IPS-15b (cell line): Measurements from ENCODE around the gene ANXA2.

Experiments used
- H3K27me3 ChIP-seq: one replicate; pipeline ENCODE4 v1.6.1; 2013; ENCODE audit warnings: low read length; ENCODE audit not compliant: control insufficient read depth, insufficient read depth
- H3K36me3 ChIP-seq: one replicate; pipeline ENCODE4 v1.6.1; 2013; ENCODE audit warnings: low read length; ENCODE audit not compliant: control insufficient read depth, insufficient read depth
- H3K4me1 ChIP-seq: one replicate; pipeline ENCODE4 v1.6.1; 2013; ENCODE audit warnings: mild to moderate bottlenecking, low read length; ENCODE audit not compliant: control insufficient read depth, insufficient read depth
- H3K4me3 ChIP-seq: one replicate; pipeline ENCODE4 v1.5.1; 2013; ENCODE audit warnings: low read depth, low read length
- H3K9ac ChIP-seq: one replicate; pipeline ENCODE4 v1.6.1; 2013; ENCODE audit warnings: low read depth, mild to moderate bottlenecking, low read length
- H3K9me3 ChIP-seq: one replicate; pipeline ENCODE4 v1.6.1; 2013; ENCODE audit warnings: mild to moderate bottlenecking, low read length; ENCODE audit not compliant: control insufficient read depth, insufficient read depth

Gene ANXA2

GRCh38 chr15:60373327-60373726, 24.5 kb downstream of the ANXA2 start:
- Histone ChIP-seq H3K36me3 (peaks cover 3% of the 10 kb centered on the region), H3K27me3 (peaks cover 33% of the 10 kb centered on the region), H3K9ac (no peak overlapping the region), H3K4me1 (peaks cover 11% of the 10 kb centered on the region), H3K4me3 (no peak overlapping the region), H3K9me3 (no peaks in the 10 kb centered on the region)

GRCh38 chr15:60372756-60373155, 25.0 kb downstream of the ANXA2 start:
- Histone ChIP-seq H3K36me3 (peaks cover 3% of the 10 kb centered on the region), H3K4me3 (no peak overlapping the region), H3K9ac (no peak overlapping the region), H3K4me1 (peaks cover 11% of the 10 kb centered on the region), H3K27me3 (peaks cover 33% of the 10 kb centered on the region), H3K9me3 (no peaks in the 10 kb centered on the region)

- Histone ChIP-seq H3K4me1 (peaks cover 11% of the 10 kb centered on the region), H3K9ac (no peak overlapping the region), H3K4me3 (no peak overlapping the region), H3K27me3 (peaks cover 33% of the 10 kb centered on the region), H3K9me3 (no peaks in the 10 kb centered on the region), H3K36me3 (peaks cover 3% of the 10 kb centered on the region)
Observed at GRCh38 chr15:60372227-60372626, 25.6 kb downstream of the ANXA2 start.

- no peak overlapping the region for H3K9ac ChIP-seq
- H3K27me3 ChIP-seq = peaks cover 33% of the 10 kb centered on the region
- H3K36me3 ChIP-seq = peaks cover 3% of the 10 kb centered on the region
- no peaks in the 10 kb centered on the region for H3K9me3 ChIP-seq
- H3K4me3 ChIP-seq = no peak overlapping the region
- peaks cover 11% of the 10 kb centered on the region for H3K4me1 ChIP-seq
Observed at GRCh38 chr15:60371175-60372051, 26.4 kb downstream of the ANXA2 start.

GRCh38 chr15:60370869-60371136, 27.0 kb downstream of the ANXA2 start:
- Histone ChIP-seq H3K9me3 (no peaks in the 10 kb centered on the region), H3K9ac (no peak overlapping the region), H3K4me3 (no peak overlapping the region), H3K36me3 (peaks cover 3% of the 10 kb centered on the region), H3K27me3 (peaks cover 33% of the 10 kb centered on the region), H3K4me1 (peaks cover 11% of the 10 kb centered on the region)

- Histone ChIP-seq H3K9ac (no peak overlapping the region), H3K4me1 (peaks cover 11% of the 10 kb centered on the region)
Observed at GRCh38 chr15:60370105-60370868, 27.5 kb downstream of the ANXA2 start.

GRCh38 chr15:60369696-60370095, 28.1 kb downstream of the ANXA2 start:
- no peak overlapping the region for H3K9ac ChIP-seq
- H3K4me1 ChIP-seq = peaks cover 6% of the 10 kb centered on the region
- peaks cover 33% of the 10 kb centered on the region for H3K27me3 ChIP-seq
- no peak overlapping the region for H3K4me3 ChIP-seq
- H3K36me3 ChIP-seq = peaks cover 3% of the 10 kb centered on the region
- no peaks in the 10 kb centered on the region for H3K9me3 ChIP-seq

More at GRCh38 chr15:60370105-60370868, 27.5 kb downstream of the ANXA2 start:
- Histone ChIP-seq H3K4me3 (no peak overlapping the region), H3K27me3 (peaks cover 33% of the 10 kb centered on the region), H3K36me3 (peaks cover 3% of the 10 kb centered on the region), H3K9me3 (no peaks in the 10 kb centered on the region)

- no peaks in the 10 kb centered on the region for H3K4me1 ChIP-seq
- no peak overlapping the region for H3K9ac ChIP-seq
- H3K36me3 ChIP-seq = peaks cover 9% of the 10 kb centered on the region
- no peak overlapping the region for H3K4me3 ChIP-seq
- H3K9me3 ChIP-seq = no peaks in the 10 kb centered on the region
- peaks cover 12% of the 10 kb centered on the region for H3K27me3 ChIP-seq
Observed at GRCh38 chr15:60364612-60364924, 33.2 kb downstream of the ANXA2 start.

- Histone ChIP-seq H3K9ac (no peak overlapping the region), H3K4me1 (no peaks in the 10 kb centered on the region)
Observed at GRCh38 chr15:60363903-60364611, 33.7 kb downstream of the ANXA2 start.

GRCh38 chr15:60363087-60363549, 34.7 kb downstream of the ANXA2 start:
- peaks cover 9% of the 10 kb centered on the region for H3K36me3 ChIP-seq
- H3K9me3 ChIP-seq = no peaks in the 10 kb centered on the region
- no peaks in the 10 kb centered on the region for H3K4me1 ChIP-seq
- no peaks in the 10 kb centered on the region for H3K27me3 ChIP-seq
- no peak overlapping the region for H3K4me3 ChIP-seq
- no peak overlapping the region for H3K9ac ChIP-seq

More at GRCh38 chr15:60363903-60364611, 33.7 kb downstream of the ANXA2 start:
- no peaks in the 10 kb centered on the region for H3K9me3 ChIP-seq
- H3K27me3 ChIP-seq = peaks cover 7% of the 10 kb centered on the region
- H3K4me3 ChIP-seq = no peak overlapping the region
- peaks cover 9% of the 10 kb centered on the region for H3K36me3 ChIP-seq

GRCh38 chr15:60362321-60363086, 35.3 kb downstream of the ANXA2 start:
- H3K4me3 ChIP-seq = no peak overlapping the region
- H3K27me3 ChIP-seq = no peaks in the 10 kb centered on the region
- H3K9ac ChIP-seq = no peak overlapping the region
- no peaks in the 10 kb centered on the region for H3K9me3 ChIP-seq
- peaks cover 9% of the 10 kb centered on the region for H3K36me3 ChIP-seq
- H3K4me1 ChIP-seq = no peaks in the 10 kb centered on the region
